Measurements from ENCODE around the gene PMFBP1. TPM values are rescaled to one million over a fixed set of nuclear protein-coding genes. Genes with fewer than 3 reads are reported as not detected.

PMFBP1 gene
- total and polyA plus RNA-seq, 10 of the 15 experiments (the other 5 are each of a cell fraction or from before 2014, with no cell fraction given): 0.40 to 2.3 (median 1.1) TPM

- ATAC-seq (no peak), DNase-seq (ENCODE audit: low read depth, low spot score) (no peak), FAIRE-seq (no peak)
- H3K36me3 ChIP-seq (ENCODE audit: control insufficient read depth in 2 of 2, insufficient read depth in 2 of 2, low read length in 1 of 2): no peaks in the 10 kb centered on the region
- H3K4me2 ChIP-seq (ENCODE audit: control insufficient read depth, insufficient read depth): no peak overlapping the region
- ChIA-PET POLR2A (no interaction called here), CTCF (interaction anchor here (0.9 kb wide), 1 partner anchor 73 kb away, joined by 3 read pairs; the partner anchor contains the start of gene TXNL4B), RAD21 (ENCODE audit: unreplicated experiment) (no interaction called here), SMC1A (ENCODE audit: uncharacterized antibody, unreplicated experiment) (no interaction called here)
- TF ChIP-seq SUPT20H (IDR thresholded peaks at IDR 0.05; ENCODE audit: borderline replicate concordance, control insufficient read depth, low read depth, low read length): no peak
- TF ChIP-seq POLR2A (IDR thresholded peaks at IDR 0.05; ENCODE audit: low read depth, low read length): no peak
- TF ChIP-seq ZBTB11 (CRISPR knock-in tag; IDR thresholded peaks at IDR 0.05): no peak
- TF ChIP-seq ZNF622 (IDR thresholded peaks at IDR 0.05): no peak
- TF ChIP-seq TCF12 (IDR thresholded peaks at IDR 0.05; ENCODE audit: low read depth, low read length): no peak
- TF ChIP-seq MXI1 (IDR thresholded peaks at IDR 0.05; ENCODE audit: low read depth, low read length): no peak
- no peak for TF ChIP-seq RFX5 (IDR thresholded peaks at IDR 0.05; ENCODE audit: low read depth, low read length)
- TF ChIP-seq MYB (IDR thresholded peaks at IDR 0.05; ENCODE audit: borderline replicate concordance, low read depth, low read length): no peak
- no peak for TF ChIP-seq HCFC1 (IDR thresholded peaks at IDR 0.05; ENCODE audit: low read length)
- no peak for TF ChIP-seq RELA (IDR thresholded peaks at IDR 0.05; ENCODE audit: borderline replicate concordance, partially characterized antibody)
- TF ChIP-seq ZNF384 (IDR thresholded peaks at IDR 0.05; ENCODE audit: borderline replicate concordance, low read depth, low read length): no peak
- TF ChIP-seq, protein P1, sequence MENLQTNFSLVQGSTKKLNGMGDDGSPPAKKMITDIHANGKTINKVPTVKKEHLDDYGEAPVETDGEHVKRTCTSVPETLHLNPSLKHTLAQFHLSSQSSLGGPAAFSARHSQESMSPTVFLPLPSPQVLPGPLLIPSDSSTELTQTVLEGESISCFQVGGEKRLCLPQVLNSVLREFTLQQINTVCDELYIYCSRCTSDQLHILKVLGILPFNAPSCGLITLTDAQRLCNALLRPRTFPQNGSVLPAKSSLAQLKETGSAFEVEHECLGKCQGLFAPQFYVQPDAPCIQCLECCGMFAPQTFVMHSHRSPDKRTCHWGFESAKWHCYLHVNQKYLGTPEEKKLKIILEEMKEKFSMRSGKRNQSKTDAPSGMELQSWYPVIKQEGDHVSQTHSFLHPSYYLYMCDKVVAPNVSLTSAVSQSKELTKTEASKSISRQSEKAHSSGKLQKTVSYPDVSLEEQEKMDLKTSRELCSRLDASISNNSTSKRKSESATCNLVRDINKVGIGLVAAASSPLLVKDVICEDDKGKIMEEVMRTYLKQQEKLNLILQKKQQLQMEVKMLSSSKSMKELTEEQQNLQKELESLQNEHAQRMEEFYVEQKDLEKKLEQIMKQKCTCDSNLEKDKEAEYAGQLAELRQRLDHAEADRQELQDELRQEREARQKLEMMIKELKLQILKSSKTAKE (IDR thresholded peaks at IDR 0.05; ENCODE audit: low read depth, poor library complexity, severe bottlenecking): no peak
- no peak for TF ChIP-seq SIN3A (IDR thresholded peaks at IDR 0.05; ENCODE audit: low read depth, low read length)
- TF ChIP-seq NBN (IDR thresholded peaks at IDR 0.05): no peak
- H4K20me1 ChIP-seq (ENCODE audit: control insufficient read depth, insufficient read depth): no peaks in the 10 kb centered on the region
- no peaks in the 10 kb centered on the region for H3K79me2 ChIP-seq (ENCODE audit: control insufficient read depth, insufficient read depth, low read length)
- 46% methylated on average over 2 of the region's 2 CpGs for WGBS (ENCODE audit: insufficient coverage, insufficient replicate concordance, low lambda C conversion rate, missing lambda C conversion rate)
- BruUV-seq (replicated peaks): no TSS peak
- H2AFZ ChIP-seq (ENCODE audit: control insufficient read depth, low read depth, low read length): no peak overlapping the region
- no peaks in the 10 kb centered on the region for H3K4me1 ChIP-seq (ENCODE audit: control insufficient read depth, insufficient read depth, low read length)
- intact Hi-C loops (cut with micrococcal nuclease; ENCODE audit: unreplicated experiment): no loop called here
- in situ Hi-C loops (cut with MboI): no loop called here
- H3K9ac ChIP-seq (ENCODE audit: control insufficient read depth, insufficient read depth, low read length): no peak overlapping the region
- H3K27ac ChIP-seq (ENCODE audit: control insufficient read depth, insufficient read depth): no peak overlapping the region
- H3K4me3 ChIP-seq: no peak overlapping the region
- no peaks in the 10 kb centered on the region for H3K27me3 ChIP-seq (replicated peaks in 1 of 2; ENCODE audit: control insufficient read depth in 2 of 2, insufficient read depth in 2 of 2, low read length in 1 of 2)
- no peaks in the 10 kb centered on the region for H3K9me3 ChIP-seq (replicated peaks; ENCODE audit: control insufficient read depth, insufficient read depth, low read length)
Observed at GRCh38 chr16:72166151-72166550, 5.8 kb downstream of the PMFBP1 start.
